ENCODE measurements around the gene XCL2.

The XCL2 gene

DNA sequence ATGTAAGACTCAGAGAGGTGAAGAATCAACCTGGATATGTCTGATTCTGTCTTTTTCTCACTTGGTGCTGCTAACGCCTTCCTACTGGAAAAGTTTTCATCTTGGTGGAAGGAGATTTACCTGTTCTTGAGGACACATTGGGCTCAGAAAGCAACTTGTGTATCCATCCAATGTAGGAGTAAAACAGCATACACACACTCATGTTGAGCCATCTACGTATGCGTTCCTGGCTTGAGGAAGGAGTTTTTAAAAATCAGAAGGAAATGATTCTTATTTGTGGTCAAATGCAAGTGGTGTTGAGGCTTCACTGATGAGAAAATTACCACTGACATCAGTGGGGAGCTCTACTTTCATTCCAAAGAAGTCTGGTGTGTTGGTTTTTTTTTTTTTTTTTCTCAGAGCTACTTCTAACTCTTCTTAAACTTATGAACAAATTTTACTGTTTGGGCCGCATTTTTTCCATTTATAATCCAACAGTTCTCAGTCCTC is 25.6 kb downstream of the XCL2 start:
- in situ Hi-C loops (cut with HindIII; ENCODE audit: low sequenced_read_pairs) = no loop called here

DNA sequence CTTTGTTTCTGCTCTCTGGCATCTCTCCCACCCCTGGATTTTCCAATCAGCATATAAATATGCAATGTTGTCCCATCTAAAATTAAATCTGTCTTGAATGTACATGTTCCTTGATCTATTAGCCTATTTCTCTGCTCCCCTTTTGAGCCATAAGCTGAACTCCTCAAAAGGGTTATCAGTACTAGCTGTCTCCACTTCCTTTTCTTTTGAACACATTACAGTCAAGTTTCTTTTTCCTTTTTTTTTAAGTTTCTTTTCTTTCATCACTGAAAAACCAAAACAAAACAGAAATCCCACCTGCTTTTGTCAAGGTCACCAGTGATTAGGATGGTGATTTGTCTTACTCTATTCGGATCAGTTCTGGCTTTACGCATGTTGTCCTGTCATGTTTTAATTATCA is 29.3 kb downstream of the XCL2 start:
- in situ Hi-C loops (cut with HindIII; ENCODE audit: low sequenced_read_pairs) = no loop called here

DNA sequence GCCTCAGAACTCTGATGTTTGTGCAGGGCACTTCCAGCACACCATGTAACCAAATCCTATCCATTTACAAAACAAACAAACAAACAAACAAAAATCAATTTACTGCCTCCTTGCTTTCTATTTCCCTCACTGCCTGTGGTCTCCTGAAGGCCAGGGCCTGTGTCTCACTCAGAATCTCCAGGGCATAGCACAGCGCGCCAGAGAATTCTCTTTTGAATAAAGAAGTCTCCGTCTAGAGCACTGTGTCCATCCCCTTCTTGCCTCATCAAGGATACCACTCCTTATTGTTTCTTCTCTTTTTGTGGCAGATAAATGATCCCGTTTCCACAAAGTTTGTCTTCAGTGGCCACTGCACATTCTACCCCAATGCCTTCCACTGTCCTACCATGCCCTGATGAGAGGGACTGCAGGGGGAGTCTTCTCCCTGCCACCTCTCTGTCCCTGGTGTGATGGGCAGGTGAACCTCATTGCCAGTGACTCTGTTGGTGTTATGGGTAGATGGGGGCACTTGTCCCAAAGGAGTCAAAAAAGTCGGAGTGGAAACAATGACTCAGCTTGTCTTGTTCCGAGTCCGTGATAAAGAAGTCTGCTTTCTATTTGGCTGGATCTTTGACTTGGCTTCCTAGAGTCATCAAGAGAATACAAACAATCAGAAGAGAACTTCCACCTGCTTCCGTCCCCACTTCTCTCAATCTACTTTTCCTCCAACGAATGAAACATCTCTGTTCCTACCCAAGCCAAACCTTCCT is 30.0 kb downstream of the XCL2 start:
- in situ Hi-C loops (cut with HindIII; ENCODE audit: low sequenced_read_pairs) = no loop called here

DNA sequence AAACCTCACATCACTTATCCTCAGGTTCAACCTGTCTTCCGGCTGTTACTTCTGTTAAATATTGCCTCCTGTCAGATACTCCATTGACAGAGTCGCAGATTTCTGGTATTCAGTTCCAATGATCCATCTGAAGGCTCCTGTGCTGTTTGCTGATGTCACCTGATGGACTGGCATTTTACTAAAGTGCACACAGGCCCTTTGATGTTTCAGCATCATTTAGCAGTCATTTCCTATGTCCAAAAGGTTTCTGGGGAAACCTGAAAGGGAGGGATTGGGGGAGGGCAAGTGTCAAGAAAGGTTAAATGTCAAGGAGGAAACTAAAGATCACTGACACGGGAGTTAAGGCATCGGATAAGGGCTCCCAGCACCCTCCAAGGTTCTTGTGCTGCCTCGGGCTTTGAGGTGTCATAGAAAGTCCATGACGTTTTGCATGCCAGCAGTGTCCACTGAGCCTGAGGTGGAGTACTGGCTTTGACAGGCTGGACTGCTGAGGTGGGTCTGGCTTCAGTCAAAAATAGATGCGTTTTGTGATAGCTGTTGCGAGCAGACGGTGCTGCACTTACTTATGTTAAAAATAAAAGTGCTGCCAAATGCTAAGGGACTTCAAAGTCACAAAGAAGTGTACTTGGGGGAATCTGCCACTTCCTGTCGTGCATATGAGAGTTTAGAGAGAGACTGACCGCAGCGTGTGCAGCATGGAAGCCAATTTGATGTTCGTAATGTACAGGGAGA is 30.8 kb downstream of the XCL2 start:
- in situ Hi-C loops (cut with HindIII; ENCODE audit: low sequenced_read_pairs) = no loop called here

DNA sequence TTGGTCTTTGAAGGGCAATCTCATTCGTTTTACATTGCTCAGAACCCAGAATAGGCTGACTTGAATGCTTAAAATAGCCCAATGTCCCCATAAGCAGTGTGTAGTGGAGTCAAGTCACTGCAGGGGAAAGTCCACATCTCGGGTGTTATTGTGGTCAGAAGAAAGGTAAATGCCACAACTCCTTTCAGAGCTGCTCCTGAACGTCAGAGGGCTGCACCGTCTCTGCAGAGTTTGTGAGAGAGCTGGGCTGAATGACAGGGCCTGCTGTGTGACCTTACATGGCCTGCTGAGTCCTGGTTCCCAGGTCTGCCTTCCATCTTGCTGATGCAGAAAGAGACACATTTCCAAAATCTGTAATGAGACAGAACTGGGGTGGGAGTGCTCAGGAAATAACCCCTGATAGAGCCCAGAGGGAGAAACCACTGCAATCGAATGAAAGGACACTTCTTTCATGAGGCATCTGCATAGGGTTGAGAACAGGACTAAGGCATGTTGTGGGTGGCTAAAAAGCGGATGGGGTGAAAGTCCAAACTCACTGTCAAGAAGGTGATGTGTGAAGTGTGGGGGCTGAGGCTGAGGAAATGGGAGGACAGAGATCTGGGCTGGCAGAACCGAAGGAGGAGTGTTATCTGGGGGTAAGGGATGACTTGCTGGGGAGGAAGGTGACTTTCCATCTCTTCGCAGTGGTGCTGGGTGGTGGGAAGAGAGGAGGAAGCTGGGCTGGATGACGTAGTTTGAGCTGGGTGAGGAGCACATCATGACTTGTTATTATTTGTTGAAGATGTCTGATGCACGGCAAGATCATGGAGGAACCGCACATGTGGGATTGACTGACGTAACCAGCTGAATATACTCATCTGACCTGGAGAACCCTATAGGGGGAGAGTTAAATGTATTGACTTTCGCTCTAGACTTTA is 33.7 kb downstream of the XCL2 start:
- in situ Hi-C loops (cut with HindIII; ENCODE audit: low sequenced_read_pairs) = no loop called here

DNA sequence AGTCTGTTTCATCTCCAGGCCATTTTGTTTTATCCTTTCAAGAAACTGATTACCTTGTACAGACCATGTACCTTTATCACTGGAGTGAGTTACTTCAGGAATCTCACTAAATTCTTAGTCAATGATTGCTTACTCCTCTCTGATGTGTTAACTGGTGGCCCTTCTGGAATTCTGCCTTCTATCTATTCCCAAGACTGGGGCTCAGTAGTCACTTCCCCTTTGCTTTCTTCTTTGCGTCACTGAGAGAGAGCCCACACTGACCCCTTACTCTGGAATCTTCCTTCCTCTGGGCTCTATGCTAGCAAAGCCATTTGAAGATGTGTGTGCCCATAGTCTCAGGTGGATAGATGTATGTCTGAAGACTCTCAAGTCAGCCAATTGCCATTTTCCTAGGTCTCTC is 34.6 kb downstream of the XCL2 start:
- in situ Hi-C loops (cut with HindIII; ENCODE audit: low sequenced_read_pairs) = no loop called here

DNA sequence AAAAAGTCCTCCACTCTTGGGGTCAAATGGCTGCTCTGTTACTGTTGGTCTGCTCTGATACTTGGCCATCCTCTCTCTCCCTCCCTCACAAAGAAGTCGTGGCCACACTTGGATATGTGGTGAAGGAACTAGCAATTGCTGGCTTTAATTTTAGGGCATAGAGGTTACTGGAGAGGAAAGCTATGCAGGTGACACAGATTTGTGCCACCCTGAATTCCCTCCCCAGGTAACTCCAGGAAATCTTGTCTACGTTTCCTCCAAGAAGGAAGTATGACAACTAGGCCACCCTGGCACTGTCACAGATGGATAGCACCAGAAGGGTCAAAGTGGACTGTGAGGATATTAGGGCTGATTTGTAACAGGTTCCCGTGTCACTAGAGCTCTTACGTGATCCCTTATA is 36.0 kb downstream of the XCL2 start:
- in situ Hi-C loops (cut with HindIII; ENCODE audit: low sequenced_read_pairs) = no loop called here

DNA sequence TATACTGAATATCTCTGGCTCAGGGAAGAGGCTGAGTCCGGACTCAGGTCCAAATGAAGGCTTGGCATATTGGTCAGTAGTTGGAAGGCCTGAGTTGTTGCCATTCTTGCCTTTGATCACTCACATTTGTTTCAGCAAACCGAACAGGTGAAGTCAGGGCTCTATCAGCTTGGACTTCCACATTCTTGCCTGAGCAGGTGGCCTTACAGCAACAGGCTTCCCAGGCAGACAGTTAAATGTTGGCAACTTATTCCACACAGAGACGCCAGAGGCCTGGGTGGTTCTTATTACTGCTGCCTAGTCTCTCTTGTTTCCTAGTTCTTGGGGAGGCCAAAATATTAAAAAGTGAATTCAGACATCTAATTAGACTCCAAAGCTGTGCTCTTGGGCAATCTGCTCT is 36.6 kb downstream of the XCL2 start:
- in situ Hi-C loops (cut with HindIII; ENCODE audit: low sequenced_read_pairs) = no loop called here

DNA sequence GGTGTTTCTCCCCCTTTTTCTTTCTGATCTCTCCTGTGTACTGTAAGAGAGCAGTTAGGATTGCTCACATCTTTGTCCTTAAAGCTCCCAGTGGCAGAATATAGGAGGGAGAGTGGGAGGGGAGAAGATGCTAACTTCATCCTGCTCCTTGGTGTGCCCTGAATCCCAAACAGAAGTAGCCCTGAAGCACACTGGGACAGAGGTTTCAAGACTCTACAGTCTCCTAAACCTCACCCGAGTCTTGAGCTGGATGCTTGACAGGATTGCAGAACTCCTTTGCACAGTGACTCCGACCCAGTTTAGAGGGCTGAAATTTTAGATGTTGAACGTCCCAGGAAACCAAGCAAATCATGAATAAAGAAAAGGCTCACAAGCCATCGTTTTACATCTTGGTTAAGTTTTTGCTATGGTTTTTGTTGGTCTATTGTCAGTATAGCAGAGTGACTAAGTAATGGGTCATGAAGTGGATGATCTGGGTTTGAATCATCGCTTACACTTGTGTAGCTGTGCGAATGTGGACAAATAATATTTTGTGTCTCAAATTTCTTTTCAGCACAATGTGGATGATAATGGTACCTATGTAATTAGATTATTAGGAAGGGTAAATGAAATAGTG is 37.5 kb downstream of the XCL2 start:
- in situ Hi-C loops (cut with HindIII; ENCODE audit: low sequenced_read_pairs) = no loop called here

DNA sequence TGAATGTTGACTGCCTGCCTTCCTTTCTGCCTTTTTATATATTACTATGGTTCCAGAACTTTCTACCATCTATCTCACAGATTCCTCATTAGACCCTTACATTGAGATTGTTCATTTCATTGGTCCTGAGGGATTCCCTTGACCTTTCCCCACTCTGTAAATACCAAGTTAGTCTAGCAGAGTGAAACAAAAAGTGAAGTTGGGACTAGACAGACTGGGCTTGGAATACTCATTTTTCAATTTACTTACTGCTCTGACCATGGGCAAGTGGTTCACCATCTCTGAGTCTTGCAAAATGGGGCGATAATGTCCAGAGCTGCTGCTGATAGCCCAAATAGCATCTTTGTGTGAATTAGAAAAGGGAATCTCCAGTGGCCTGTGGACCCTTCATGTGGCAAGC is 38.8 kb downstream of the XCL2 start:
- in situ Hi-C loops (cut with HindIII; ENCODE audit: low sequenced_read_pairs) = no loop called here

DNA sequence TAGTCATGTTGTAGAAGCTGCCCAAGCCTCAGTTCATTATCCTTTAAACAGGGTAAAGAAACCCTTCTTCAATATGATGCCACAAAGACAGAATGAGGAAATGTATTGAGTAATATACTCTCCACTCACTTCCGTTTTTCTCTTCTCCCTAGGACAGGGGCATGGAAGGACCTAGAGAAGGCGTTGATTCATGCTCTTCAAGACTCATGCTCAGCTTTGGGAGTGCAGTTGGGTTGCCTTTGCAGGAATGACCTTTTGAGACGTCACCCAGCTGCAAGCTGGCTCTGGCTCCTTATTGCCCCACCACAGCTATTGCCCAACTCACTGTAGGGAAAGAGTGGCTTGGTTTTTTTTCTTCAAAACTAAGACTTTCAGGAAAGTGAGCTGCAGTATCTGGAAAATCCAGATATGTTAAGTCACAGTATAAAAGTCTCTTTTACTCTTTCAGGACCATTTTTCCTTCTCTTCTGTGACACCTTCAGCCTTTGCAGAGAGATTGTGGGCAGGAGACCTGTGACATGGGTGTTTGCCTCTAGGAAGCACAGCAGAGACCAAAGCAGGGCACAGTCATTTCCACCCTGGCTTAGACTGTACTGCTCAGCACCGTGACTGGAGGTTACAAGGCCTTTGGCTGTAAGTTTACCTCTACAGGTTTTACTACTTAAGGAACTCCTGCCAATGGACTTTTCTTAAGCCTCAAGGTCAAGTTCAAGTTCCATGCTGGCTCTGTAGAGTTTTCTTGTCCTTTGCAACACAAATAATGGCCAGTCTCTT is 39.5 kb downstream of the XCL2 start:
- in situ Hi-C loops (cut with HindIII; ENCODE audit: low sequenced_read_pairs) = no loop called here

DNA sequence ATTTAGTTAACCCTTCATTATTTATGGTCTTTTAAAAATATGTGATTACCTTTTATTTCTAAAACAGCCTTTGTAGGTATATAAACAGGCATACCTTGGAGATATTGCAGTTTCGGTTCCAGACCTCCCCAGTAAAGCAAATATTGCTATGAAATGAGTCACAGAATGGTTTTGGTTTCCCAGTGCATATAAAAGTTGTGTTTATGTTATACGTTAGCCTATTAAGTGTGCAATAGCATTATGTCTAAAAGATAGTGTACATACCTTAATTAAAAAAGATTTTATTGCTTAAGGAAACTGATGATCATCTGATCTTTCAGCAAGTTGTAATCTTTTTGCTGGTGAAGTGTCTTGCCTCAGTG is 44.1 kb downstream of the XCL2 start:
- in situ Hi-C loops (cut with HindIII; ENCODE audit: low sequenced_read_pairs) = no loop called here

DNA sequence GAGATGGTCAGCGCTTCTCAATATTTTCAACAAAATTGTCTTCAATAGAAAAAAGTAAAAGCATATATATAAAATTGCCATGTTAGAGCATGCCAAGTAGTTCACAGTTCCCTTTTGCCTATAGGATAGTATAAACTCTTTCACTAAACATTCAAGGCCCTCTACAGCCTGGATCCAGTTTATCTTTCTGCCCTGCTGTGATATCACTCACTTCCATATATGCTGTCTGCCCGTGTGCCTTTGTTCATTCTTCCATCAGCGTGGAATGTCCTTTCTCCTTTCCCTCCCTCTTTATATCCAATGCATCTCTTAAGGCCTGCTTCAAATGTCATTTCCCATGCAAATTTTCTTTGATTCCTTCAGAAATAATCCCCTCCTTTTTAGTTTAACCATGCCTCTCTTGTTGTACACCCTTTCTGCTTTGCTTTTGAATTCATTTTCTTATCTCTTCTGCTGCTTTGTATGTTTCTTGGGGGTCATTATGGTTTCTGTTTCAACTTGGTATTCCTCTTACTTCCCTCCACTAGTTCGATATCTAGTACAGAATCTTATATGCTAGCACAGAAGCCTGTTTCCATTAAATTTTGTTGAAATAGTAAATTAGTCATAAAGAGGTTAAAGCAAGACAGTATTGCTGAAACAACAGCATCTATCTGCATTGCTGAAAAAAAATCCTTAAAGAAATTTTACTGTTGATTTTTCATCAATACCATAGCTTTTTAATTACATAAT is 44.7 kb downstream of the XCL2 start:
- in situ Hi-C loops (cut with HindIII; ENCODE audit: low sequenced_read_pairs) = no loop called here

DNA sequence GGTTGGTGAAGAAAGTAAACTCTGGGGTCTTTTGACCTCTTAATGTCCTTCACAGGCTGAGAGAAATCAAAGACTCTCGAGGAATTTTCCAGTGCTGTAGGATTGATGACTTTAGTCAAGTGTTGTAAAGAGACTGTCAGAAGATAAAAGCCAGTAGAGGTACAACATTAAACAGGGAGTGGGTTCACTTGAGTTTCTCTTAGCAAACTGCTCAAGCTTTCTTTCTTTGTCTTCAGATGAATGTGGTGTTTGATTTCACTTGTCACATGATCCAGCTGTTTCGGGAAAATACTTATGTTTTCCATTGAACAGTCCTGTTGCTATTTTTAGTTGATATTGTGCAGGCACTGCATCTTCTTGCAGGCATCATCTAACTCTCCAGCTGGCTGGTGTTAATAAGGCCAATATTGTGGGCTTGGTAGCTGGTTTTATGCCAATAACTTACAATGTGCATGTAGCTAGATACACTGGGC is 45.6 kb downstream of the XCL2 start:
- in situ Hi-C loops (cut with HindIII; ENCODE audit: low sequenced_read_pairs) = no loop called here

DNA sequence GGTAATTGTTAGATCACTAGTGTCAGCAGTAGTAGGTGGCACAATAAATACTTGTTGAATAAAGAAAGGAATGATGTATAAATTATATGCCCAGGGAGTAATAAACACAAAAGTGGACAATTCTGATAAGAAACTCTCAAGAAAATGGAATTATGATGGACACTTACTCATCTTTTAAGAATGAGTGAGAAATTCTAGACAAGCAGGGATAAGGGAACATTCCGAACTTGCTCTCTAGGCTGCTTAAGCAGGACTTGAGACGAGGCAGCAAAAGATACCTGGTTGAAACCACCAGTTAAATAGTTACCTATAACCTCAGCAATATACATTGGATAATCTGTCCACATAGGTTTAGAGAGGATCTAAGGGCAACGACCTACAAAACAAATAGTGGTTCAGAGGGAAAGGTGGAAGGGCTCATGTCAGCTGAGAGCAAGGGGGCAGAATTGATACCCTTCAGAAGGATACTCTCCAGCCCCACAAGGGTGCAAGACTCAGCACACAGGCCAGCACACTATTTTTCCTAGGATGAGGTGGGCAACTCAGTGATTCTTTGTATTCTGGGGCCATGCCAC is 46.3 kb downstream of the XCL2 start:
- in situ Hi-C loops (cut with HindIII; ENCODE audit: low sequenced_read_pairs) = no loop called here

DNA sequence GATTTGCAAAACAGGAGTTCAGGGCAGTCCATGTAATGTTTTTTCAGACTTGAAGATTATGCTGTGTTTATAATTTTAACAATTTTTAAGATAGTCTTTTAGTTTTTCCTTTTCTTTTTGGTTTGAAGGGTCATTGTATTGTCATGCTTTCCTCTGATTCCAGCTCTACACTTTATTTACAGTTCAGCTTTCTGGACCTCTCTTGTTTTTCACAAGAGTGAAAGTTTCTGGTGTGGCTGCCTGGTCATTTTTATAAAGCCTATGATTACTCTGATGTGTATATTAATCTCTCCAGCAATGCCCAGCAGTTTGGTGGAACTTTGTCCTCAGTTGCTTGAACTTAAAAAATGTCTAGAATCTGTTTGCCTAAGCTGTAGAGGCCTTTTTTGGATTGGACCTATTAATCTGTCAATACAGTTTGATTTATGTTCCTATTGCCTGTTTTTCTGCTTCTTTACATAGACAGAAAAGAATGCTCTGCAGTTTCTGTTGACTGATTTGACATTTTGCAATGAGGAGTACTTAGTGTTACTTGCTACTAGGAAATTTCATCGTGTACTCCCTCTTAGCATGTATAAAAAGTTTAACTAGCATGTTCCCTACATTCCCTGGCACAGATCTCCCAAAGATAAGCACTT is 52.2 kb downstream of the XCL2 start:
- in situ Hi-C loops (cut with HindIII; ENCODE audit: low sequenced_read_pairs) = no loop called here
